Inflammatory macrophage treated with lipopolysaccharide for 1 hour (primary cell): ENCODE results near the gene TIMP3.

Source experiments
- DNase-seq, 2 donors: peaks; one replicate each; pipeline ENCODE4 v3.0.0-alpha.2; 2020 to 2022

Gene TIMP3

GRCh38 chr22:32830957-32831356 lies 29.5 kb downstream of the TIMP3 start:
- no peak for DNase-seq

- no peak for DNase-seq
Measured at GRCh38 chr22:32831584-32831983, 30.1 kb downstream of the TIMP3 start.

DNA sequence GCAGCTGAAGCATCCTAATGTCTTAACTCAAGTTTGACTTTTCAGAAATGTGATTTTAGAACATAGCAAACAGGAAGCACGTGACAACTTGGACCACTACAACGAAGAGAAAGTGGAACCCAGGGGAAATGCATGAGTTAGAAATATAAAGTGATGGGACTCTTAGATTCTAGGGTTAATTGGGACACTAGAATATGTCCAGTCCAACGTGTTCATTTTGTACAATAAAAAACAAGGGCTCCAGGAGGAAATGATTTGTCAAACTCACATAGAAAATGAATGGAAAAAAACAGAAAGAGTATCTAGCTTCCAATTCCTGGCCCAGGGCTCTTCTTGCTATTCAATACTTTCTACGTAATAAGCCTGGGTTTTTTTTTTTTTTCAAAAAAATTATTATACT lies 30.7 kb downstream of the TIMP3 start:
- no peak for DNase-seq

- DNase-seq = peak in 1 of 2 donors; percentile 33
Measured at GRCh38 chr22:32836280-32837123, 35.0 kb downstream of the TIMP3 start.

- no peak for DNase-seq
Measured at GRCh38 chr22:32837142-32837541, 35.6 kb downstream of the TIMP3 start.

DNA sequence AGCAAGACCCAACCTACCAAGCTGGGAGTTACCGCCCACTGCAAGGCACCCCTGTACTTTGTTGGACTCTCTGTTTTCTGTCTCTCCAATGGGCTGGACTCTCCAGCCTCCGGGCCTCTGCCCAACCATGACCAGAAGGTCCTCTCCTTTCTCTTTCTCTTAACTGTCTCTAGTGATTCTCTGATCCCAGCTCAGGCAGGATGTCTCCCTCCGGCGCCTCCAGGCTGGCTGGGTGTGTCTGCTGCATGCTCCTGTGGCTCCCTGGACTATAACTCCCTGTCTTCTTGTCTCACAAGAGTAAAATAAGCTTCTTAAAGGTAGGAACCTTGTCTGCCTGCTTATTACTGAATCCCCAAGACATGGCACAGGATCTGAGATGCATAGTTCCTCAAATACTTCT lies 36.3 kb downstream of the TIMP3 start:
- DNase-seq = no peak

DNA sequence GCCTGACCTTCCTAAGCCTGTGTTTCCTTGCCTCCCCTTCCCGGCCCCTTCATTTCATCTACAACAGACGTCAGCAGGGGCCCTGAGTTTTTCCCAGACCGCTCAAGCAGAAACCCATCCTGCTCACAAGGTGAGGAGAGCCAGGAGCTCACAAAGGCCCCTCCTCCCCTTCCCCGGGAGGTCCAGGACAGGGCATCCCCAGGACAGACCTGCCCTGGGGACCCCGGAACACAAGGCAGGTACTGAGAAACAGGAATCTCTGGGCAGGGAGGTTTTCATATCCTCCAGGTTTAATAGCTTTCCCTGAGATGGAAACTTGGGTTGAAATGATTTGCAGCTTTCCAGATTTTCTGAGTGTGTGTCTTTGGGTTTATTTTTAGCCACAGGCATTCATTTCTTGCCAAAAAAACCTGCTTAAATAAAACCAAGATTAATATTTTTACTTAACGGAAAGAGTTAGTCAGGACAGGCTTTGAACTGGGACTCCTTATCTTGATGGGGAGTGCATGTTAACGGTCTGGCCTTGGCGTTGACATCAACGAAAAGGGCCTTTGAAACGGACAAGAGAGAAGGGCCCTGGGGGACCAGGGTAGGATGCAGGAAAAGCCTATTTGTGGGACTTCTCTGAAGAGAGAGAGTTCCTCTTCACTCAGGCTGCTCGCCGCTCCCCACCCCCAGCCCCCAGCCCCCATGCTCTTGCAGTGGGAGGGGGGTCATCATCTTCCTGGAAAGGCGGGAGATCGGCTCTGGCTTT lies 38.5 kb downstream of the TIMP3 start:
- no peak for DNase-seq

- no peak for DNase-seq
Measured at GRCh38 chr22:32841175-32841574, 39.7 kb downstream of the TIMP3 start.

- DNase-seq = no peak
Measured at GRCh38 chr22:32842486-32842885, 41.0 kb downstream of the TIMP3 start.

- no peak for DNase-seq
Measured at GRCh38 chr22:32843300-32843699, 41.8 kb downstream of the TIMP3 start.

- no peak for DNase-seq
Measured at GRCh38 chr22:32844251-32844650, 42.7 kb downstream of the TIMP3 start.

DNA sequence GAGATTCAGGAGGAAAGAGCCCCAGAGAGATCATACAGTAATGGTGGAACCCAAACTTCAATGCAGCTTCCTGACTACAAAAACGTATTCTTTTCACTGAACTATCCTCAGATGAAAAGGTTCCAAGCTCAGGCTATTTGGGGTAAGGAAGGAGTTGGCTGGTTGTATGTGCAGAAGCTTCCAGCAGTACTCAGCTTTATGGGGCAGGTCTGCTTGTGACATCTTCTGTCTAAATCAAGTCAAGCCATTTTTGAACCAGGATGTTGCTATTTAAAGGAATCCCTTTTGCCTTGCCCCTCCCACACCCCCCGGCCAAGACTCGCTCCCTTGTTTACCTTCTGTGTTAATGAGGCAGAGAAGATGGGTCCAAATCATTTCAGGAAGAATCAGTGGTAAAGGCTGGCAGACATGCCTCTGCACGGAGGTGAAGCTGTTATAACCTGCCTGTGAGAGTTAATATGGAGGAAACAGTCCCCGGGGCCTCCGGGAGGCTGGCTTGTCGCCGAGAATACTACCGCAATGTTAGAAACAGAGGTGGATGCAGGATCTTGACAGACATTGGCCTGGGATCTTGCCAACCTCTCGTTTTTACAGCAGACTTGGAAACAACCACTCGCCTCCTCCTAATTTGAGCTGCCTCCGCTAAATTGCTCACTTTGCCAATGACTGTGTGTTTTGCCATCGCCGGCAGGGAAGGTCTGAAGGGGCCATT lies 45.4 kb downstream of the TIMP3 start:
- DNase-seq = no peak

GRCh38 chr22:32848226-32848625 lies 46.7 kb downstream of the TIMP3 start:
- DNase-seq = no peak

- DNase-seq = no peak
Measured at GRCh38 chr22:32849501-32849900, 48.0 kb downstream of the TIMP3 start.

DNA sequence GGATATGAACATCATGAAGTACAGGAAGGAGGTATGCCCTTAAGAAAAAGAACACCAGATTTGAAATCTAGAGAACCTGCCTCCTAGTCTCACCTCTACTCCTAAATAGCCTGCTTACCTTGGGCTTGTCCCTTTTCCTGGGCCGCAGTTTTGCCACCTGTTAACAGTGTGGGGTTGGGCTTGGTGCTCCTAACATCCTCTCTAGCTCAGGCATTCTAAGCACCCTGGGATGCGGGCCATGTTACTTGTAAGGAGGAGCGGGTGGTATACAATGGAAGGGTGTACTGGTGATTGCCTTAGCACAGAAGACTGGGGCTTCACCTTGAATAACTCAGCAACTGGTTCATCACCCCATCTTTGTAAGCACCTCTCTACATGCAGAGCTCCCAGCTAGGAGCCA lies 48.7 kb downstream of the TIMP3 start:
- DNase-seq = no peak

- no peak for DNase-seq
Measured at GRCh38 chr22:32850591-32851517, 49.3 kb downstream of the TIMP3 start.

GRCh38 chr22:32852395-32853251 lies 51.1 kb downstream of the TIMP3 start:
- no peak for DNase-seq

- DNase-seq = no peak
Measured at GRCh38 chr22:32853662-32854061, 52.2 kb downstream of the TIMP3 start.

DNA sequence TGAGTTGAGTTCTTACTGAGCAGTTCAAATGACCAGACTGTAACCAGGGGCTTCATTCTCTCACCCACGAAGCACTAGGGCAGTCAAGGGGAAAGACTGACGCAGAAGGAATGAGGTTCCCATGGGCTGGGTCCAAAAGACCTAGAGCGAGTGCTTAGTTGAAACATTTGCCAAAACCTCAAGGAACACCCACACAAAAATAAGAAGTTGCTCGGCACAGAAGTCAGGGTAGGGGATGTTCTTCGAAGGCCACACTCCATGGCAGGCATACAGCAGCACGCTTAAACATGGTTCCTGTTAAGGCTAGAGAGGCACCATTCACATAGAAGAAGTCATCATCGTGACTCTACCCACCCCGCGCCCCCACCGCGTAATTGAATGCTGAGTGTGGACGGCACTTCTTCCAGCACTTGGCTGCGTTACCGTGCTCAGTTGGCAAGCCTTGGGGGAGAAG lies 52.9 kb downstream of the TIMP3 start:
- DNase-seq = no peak

DNA sequence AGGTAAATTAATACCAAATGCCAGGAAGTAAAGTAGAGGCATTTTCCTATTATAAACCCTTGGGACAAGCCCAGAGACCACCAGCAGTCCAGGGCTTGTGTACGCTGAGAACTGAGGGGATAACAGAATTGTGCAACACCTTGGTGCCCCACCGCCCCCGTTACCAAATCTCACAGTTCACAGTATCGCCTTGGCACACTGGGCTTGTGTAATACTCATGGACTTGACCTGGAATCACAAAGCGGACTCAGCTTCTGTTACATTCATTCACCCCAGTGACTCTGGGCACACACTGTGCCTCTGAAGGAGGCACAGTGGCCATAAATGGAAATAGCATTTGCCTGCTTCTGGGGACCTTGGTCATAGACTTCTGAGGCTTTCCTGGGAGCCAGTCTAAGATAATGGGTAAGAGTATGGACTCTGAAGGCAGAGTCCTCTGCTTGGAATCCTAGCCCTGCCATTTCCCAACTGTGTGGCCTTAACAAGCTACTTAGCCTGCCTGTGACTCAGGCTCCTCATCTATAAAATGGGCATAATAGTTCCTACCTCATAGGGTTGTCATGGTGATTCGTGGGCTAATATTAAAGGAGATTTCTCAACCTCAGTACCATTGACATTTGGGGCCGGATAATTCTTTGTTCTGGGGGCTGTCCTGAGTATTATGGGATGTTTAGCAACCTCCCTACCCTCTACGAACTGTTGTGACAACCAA lies 53.7 kb downstream of the TIMP3 start:
- DNase-seq = no peak
